Measurements from ENCODE around the gene ALK. TPM values are rescaled to one million over a fixed set of nuclear protein-coding genes. Genes with fewer than 3 reads are reported as not detected.

ALK gene
- total RNA-seq, 4 donors from 2014 or later = 0.85 to 2.4 (median 1.8) TPM

GRCh38 chr2:29950481-29950880 lies 29.1 kb upstream of the ALK start:
- TF ChIP-seq, protein P1, sequence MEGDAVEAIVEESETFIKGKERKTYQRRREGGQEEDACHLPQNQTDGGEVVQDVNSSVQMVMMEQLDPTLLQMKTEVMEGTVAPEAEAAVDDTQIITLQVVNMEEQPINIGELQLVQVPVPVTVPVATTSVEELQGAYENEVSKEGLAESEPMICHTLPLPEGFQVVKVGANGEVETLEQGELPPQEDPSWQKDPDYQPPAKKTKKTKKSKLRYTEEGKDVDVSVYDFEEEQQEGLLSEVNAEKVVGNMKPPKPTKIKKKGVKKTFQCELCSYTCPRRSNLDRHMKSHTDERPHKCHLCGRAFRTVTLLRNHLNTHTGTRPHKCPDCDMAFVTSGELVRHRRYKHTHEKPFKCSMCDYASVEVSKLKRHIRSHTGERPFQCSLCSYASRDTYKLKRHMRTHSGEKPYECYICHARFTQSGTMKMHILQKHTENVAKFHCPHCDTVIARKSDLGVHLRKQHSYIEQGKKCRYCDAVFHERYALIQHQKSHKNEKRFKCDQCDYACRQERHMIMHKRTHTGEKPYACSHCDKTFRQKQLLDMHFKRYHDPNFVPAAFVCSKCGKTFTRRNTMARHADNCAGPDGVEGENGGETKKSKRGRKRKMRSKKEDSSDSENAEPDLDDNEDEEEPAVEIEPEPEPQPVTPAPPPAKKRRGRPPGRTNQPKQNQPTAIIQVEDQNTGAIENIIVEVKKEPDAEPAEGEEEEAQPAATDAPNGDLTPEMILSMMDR (IDR thresholded peaks at IDR 0.05; ENCODE audit: low read depth) = no peak

GRCh38 chr2:29949042-29949441 lies 27.7 kb upstream of the ALK start:
- TF ChIP-seq, protein P1 (IDR thresholded peaks at IDR 0.05; ENCODE audit: low read depth) = no peak

GRCh38 chr2:29946505-29946904 lies 25.1 kb upstream of the ALK start:
- TF ChIP-seq, protein P1 (IDR thresholded peaks at IDR 0.05; ENCODE audit: low read depth) = no peak

GRCh38 chr2:29942711-29943110 lies 21.3 kb upstream of the ALK start:
- TF ChIP-seq, protein P1 (IDR thresholded peaks at IDR 0.05; ENCODE audit: low read depth) = no peak

DNA sequence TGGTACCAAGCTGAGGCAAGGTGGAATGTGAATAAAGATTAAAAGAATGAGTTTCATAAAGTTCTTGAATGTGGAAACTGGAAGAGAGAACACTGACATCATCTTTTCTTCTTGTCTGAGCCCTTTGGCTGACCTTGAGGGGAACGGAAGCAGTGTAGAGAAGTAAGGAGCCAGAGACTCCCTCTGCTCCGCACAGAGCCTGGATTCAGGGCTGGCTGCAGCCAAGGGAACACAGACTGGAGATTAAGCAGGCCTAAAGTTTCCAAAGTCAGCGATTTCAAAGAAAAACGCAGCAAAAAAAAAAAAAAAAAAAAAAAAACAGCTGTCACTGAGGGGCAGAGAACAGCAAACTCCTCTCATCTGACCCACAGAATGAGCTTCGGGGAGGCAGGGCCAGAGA lies 19.3 kb upstream of the ALK start:
- TF ChIP-seq, protein P1 (IDR thresholded peaks at IDR 0.05; ENCODE audit: low read depth) = no peak

- TF ChIP-seq, protein P1 (IDR thresholded peaks at IDR 0.05; ENCODE audit: low read depth) = no peak
Observed at GRCh38 chr2:29936020-29936419, 14.6 kb upstream of the ALK start.

- TF ChIP-seq, protein P1 (IDR thresholded peaks at IDR 0.05; ENCODE audit: low read depth) = no peak
Observed at GRCh38 chr2:29931818-29932217, 10.4 kb upstream of the ALK start.
